SU-DHL-6 (cell line): Measurements from ENCODE around the gene RSPH1.

Source experiments
- H2AFZ ChIP-seq: fragments of 200-600 bp; sonication (generic); 2 replicates; pipeline ENCODE4 v1.6.1; 2014; ENCODE audit warnings: low read depth, mild to moderate bottlenecking, moderate library complexity, mixed read lengths, antibody characterized with exemption, low read length; ENCODE audit not compliant: severe bottlenecking
- H3F3A ChIP-seq: fragments of 200-600 bp; shearing (Covaris generic); 2 replicates; pipeline ENCODE4 v1.6.0; 2016; ENCODE audit warnings: antibody characterized with exemption, mild to moderate bottlenecking; ENCODE audit not compliant: insufficient read depth
- H3K27ac ChIP-seq: fragments of 200-600 bp; sonication (generic); 2 replicates; pipeline ENCODE4 v1.5.1; 2016; ENCODE audit warnings: low read depth, mild to moderate bottlenecking, low read length, moderate library complexity, mixed read lengths
- H3K27me3 ChIP-seq: fragments of 200-600 bp; sonication (generic), shearing (Covaris generic); 2 replicates; pipeline ENCODE4 v1.6.0; 2014; ENCODE audit warnings: mild to moderate bottlenecking, low read length
- H3K36me3 ChIP-seq: fragments of 200-600 bp; sonication (generic); 2 replicates; pipeline ENCODE4 v1.6.1; 2014; ENCODE audit warnings: mild to moderate bottlenecking, low read length, mixed read lengths
- H3K4me2 ChIP-seq: fragments of 300-600, 200-600 bp; shearing (Covaris generic), sonication (generic); 2 replicates; pipeline ENCODE4 v1.6.0; 2014; ENCODE audit warnings: low read length, low read depth, mild to moderate bottlenecking; ENCODE audit not compliant: poor library complexity, severe bottlenecking
- H3K4me3 ChIP-seq: fragments of 200-600 bp; sonication (generic); 2 replicates; pipeline ENCODE4 v1.5.1; 2014; ENCODE audit warnings: antibody characterized with exemption, low read length, mild to moderate bottlenecking, mixed read lengths; ENCODE audit not compliant: insufficient read depth, poor library complexity, severe bottlenecking
- H3K79me2 ChIP-seq: fragments of 200-600 bp; sonication (generic); 2 replicates; pipeline ENCODE4 v1.6.1; 2014; ENCODE audit warnings: mild to moderate bottlenecking, low read length, moderate library complexity; ENCODE audit not compliant: insufficient read depth
- H3K9ac ChIP-seq: fragments of 200-600 bp; sonication (generic); 2 replicates; pipeline ENCODE4 v1.7.0; 2014; ENCODE audit warnings: mild to moderate bottlenecking, low read length
- H3K9me2 ChIP-seq: fragments of 200-600 bp; sonication (generic); replicated peaks from 2 replicates; pipeline ENCODE4 v1.6.1; 2014; ENCODE audit warnings: low read length; ENCODE audit not compliant: insufficient read depth
- H3K9me3 ChIP-seq: fragments of 200-600 bp; sonication (generic); 2 replicates; pipeline ENCODE4 v1.6.1; 2014; ENCODE audit warnings: low read length, mixed read lengths; ENCODE audit not compliant: insufficient read depth
- H4K20me1 ChIP-seq: fragments of 200-600 bp; sonication (generic); 2 replicates; pipeline ENCODE4 v1.6.1; 2014; ENCODE audit warnings: low read depth, mild to moderate bottlenecking, antibody characterized with exemption, low read length, moderate library complexity, mixed read lengths
- CTCF ChIP-seq: fragments of 200-600 bp; sonication (generic); IDR thresholded peaks from one replicate; pipeline ENCODE4 v1.5.1; 2017; ENCODE audit warnings: antibody characterized with exemption, mild to moderate bottlenecking, low read length, moderate library complexity; ENCODE audit not compliant: insufficient read depth, poor library complexity, severe bottlenecking
- EZH2phosphoT487 ChIP-seq: fragments of 200-600 bp; sonication (generic), shearing (Covaris generic); conservative IDR thresholded peaks from 2 replicates; pipeline ENCODE4 v1.6.1; 2018; ENCODE audit warnings: mild to moderate bottlenecking, antibody characterized with exemption, low read length, moderate library complexity, mixed read lengths

The RSPH1 gene

GRCh38 chr21:42508371-42508770 is 12.3 kb upstream of the RSPH1 start:
- H3F3A ChIP-seq = no peaks in the 10 kb centered on the region
- H3K4me2 ChIP-seq = no peak overlapping the region
- H4K20me1 ChIP-seq = no peaks in the 10 kb centered on the region
- no peak overlapping the region for H3K27ac ChIP-seq
- no peak overlapping the region for H2AFZ ChIP-seq
- TF ChIP-seq EZH2phosphoT487 (no peak), CTCF (no peak)
- no peaks in the 10 kb centered on the region for H3K9me2 ChIP-seq
- no peaks in the 10 kb centered on the region for H3K27me3 ChIP-seq
- no peaks in the 10 kb centered on the region for H3K36me3 ChIP-seq
- no peaks in the 10 kb centered on the region for H3K79me2 ChIP-seq
- no peak overlapping the region for H3K9ac ChIP-seq
- no peak overlapping the region for H3K4me3 ChIP-seq
- H3K9me3 ChIP-seq = no peaks in the 10 kb centered on the region

- no peak overlapping the region for H2AFZ ChIP-seq
- H3K4me2 ChIP-seq = no peak overlapping the region
- H3K79me2 ChIP-seq = no peaks in the 10 kb centered on the region
- no peak for TF ChIP-seq CTCF
- no peak for TF ChIP-seq EZH2phosphoT487
- H3K27me3 ChIP-seq = no peaks in the 10 kb centered on the region
- no peaks in the 10 kb centered on the region for H3K36me3 ChIP-seq
- no peaks in the 10 kb centered on the region for H3K9me3 ChIP-seq
- H3K9me2 ChIP-seq = no peaks in the 10 kb centered on the region
- no peak overlapping the region for H3K4me3 ChIP-seq
- H3K27ac ChIP-seq = no peak overlapping the region
- no peaks in the 10 kb centered on the region for H4K20me1 ChIP-seq
- H3K9ac ChIP-seq = no peak overlapping the region
- no peaks in the 10 kb centered on the region for H3F3A ChIP-seq
Observed at GRCh38 chr21:42507418-42507817, 11.4 kb upstream of the RSPH1 start.

- H3K27ac ChIP-seq = no peak overlapping the region
- no peaks in the 10 kb centered on the region for H3F3A ChIP-seq
- no peaks in the 10 kb centered on the region for H3K9me3 ChIP-seq
- H3K9me2 ChIP-seq = no peaks in the 10 kb centered on the region
- no peaks in the 10 kb centered on the region for H3K79me2 ChIP-seq
- no peak overlapping the region for H3K9ac ChIP-seq
- no peak overlapping the region for H3K4me3 ChIP-seq
- no peaks in the 10 kb centered on the region for H3K27me3 ChIP-seq
- no peak overlapping the region for H2AFZ ChIP-seq
- TF ChIP-seq EZH2phosphoT487 (no peak), CTCF (no peak)
- H3K36me3 ChIP-seq = no peaks in the 10 kb centered on the region
- H4K20me1 ChIP-seq = no peaks in the 10 kb centered on the region
- no peak overlapping the region for H3K4me2 ChIP-seq
Observed at GRCh38 chr21:42505090-42505726, 9.2 kb upstream of the RSPH1 start.
